Activated B cell treated with CpG ODN at 0.5 μM for 24 hours (primary cell): ENCODE measurements around the gene NPBWR2. TPM values are rescaled to one million over a fixed set of nuclear protein-coding genes. Genes with fewer than 3 reads are reported as not detected.

ENCODE experiments used
- ATAC-seq: fragments of 200-7000 bp; cut with Tn5 transposase; one replicate; pipeline ENCODE4 v1.10.0; 2021; ENCODE audit warnings: low read depth, mild to moderate bottlenecking, moderate library complexity
- CTCF ChIA-PET: fragments of 350-600 bp; sonication (Branson Sonifier 250); formaldehyde crosslinking; loops from one replicate; lab custom pipeline; 2021; ENCODE audit warnings: antibody characterized with exemption; lab: Charles Lee
- POLR2A ChIA-PET: fragments of 350-600 bp; sonication (Branson Sonifier 250); formaldehyde crosslinking; loops from one replicate; lab custom pipeline; 2021; ENCODE audit warnings: antibody characterized with exemption; lab: Charles Lee
- DNase-seq: peaks from one replicate; pipeline ENCODE4 v3.0.0; 2022
- H3K27ac Mint-ChIP-seq: one replicate; pipeline ENCODE4 v1.8.0; 2020; ENCODE audit warnings: mixed read lengths
- H3K27me3 Mint-ChIP-seq: one replicate; pipeline ENCODE4 v1.8.0; 2021; ENCODE audit warnings: mixed read lengths
- H3K36me3 Mint-ChIP-seq: one replicate; pipeline ENCODE4 v1.8.0; 2021; ENCODE audit warnings: low read depth, mixed read lengths
- H3K4me1 Mint-ChIP-seq: one replicate; pipeline ENCODE4 v1.8.0; 2021; ENCODE audit warnings: mixed read lengths
- H3K4me3 Mint-ChIP-seq: one replicate; pipeline ENCODE4 v1.8.0; 2020; ENCODE audit warnings: mild to moderate bottlenecking, mixed read lengths
- H3K9me3 Mint-ChIP-seq: one replicate; pipeline ENCODE4 v1.8.0; 2020; ENCODE audit warnings: mixed read lengths
- intact Hi-C: fragments of 100-400 bp; cut with micrococcal nuclease; formaldehyde crosslinking; loops from one replicate; pipeline ENCODE4 v1.15.1; 2024
- total RNA-seq: library from RNA; stranded (reverse); gene quantifications from 2 replicates; pipeline ENCODE4 v1.2.3, GENCODE V29; 2022
- TF ChIP-seq, protein P1 (sequence below): fragments of 200-600 bp; IDR thresholded peaks from one replicate; pipeline ENCODE4 v1.8.0; 2022; ENCODE audit warnings: antibody characterized with exemption, mild to moderate bottlenecking

NPBWR2 gene
- total RNA-seq, 1 donor from 2014 or later: not detected

DNA sequence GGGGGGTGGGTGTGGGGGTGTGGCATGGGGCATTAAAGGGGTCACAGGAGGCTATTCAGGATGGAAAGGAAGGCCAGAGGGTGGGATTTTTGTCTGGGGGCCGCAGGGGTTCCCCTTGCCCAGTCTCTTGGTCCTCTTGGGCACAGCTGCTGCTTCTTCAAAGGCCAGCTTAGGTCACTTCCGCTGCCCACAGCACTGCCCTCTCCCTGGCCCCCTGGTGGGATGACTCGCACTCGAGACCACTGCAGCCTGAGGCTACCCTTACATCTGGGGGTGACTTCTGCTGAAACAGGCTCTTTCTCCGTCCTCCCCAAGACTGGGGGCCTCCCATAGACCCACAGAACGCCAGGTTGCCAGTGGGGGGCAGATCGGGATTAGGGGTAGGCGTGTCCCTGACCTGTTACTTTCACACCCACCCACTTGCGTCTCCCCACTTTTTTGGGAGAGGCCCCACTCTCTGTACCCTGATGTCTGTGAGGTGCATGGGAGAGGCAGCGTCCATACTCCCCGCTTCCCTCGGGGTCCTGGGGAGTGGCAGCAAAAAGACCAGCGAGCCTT lies 24.5 kb downstream of the NPBWR2 start:
- ChIA-PET POLR2A (interaction anchor here (1.4 to 2.0 kb wide), 5 partner anchors 17 to 172 kb away, joined by 4 to 23 read pairs (median 12); partner anchors contain the start of genes NPBWR2 and PCMTD2), CTCF (interaction anchor here (1.1 to 7.5 kb wide), 8 partner anchors 13 to 103 kb away, joined by 4 to 80 read pairs (median 8); partner anchors contain the start of genes PRPF6 and SAMD10)
- Mint-ChIP-seq H3K27me3 (peaks cover 4% of the 10 kb centered on the region), H3K27ac (no peak overlapping the region), H3K4me1 (peaks cover 45% of the 10 kb centered on the region), H3K9me3 (no peaks in the 10 kb centered on the region), H3K4me3 (peak overlapping the region; percentile 77), H3K36me3 (peaks cover 3% of the 10 kb centered on the region)
- intact Hi-C loops: loop anchor here (1.0 kb wide), 2 partner anchors 37 to 44 kb away; no protein-coding TSS in a partner anchor
- TF ChIP-seq, protein P1, sequence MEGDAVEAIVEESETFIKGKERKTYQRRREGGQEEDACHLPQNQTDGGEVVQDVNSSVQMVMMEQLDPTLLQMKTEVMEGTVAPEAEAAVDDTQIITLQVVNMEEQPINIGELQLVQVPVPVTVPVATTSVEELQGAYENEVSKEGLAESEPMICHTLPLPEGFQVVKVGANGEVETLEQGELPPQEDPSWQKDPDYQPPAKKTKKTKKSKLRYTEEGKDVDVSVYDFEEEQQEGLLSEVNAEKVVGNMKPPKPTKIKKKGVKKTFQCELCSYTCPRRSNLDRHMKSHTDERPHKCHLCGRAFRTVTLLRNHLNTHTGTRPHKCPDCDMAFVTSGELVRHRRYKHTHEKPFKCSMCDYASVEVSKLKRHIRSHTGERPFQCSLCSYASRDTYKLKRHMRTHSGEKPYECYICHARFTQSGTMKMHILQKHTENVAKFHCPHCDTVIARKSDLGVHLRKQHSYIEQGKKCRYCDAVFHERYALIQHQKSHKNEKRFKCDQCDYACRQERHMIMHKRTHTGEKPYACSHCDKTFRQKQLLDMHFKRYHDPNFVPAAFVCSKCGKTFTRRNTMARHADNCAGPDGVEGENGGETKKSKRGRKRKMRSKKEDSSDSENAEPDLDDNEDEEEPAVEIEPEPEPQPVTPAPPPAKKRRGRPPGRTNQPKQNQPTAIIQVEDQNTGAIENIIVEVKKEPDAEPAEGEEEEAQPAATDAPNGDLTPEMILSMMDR: no peak
- DNase-seq (no peak), ATAC-seq (no peak)

DNA sequence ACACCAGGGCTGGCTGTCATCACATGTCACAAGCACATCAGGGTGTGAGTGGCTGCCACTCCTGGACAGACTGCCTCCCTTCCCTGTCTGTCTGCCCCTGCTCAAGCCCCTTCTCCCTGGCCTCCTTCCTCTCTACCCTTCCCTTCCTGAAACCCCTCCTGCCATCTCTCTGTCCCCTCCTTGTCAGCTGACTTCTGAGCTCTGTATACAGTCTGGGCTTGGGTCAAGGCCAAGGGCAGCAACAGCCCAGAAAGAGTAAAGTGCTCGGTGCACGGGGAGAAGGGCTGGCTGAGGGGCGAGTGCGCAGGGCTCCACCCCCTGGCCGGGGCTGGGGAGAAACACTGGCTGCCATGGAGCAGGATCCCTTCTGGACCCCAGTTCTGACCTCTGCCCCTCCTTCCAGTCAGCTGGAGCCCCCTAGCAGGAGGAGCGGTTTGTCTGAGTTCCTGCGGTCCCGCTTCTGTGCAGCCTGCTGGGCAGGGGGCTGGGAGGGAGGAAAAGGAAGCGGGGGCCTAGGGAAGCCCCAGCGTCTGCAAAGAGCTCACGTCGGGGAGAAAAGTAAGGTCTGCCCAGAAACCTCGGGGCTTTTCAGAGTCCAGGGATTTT lies 25.1 kb downstream of the NPBWR2 start:
- Mint-ChIP-seq H3K27me3 (peaks cover 4% of the 10 kb centered on the region), H3K36me3 (peaks cover 4% of the 10 kb centered on the region), H3K27ac (peak overlapping the region; percentile 41), H3K9me3 (no peaks in the 10 kb centered on the region), H3K4me1 (peaks cover 52% of the 10 kb centered on the region), H3K4me3 (peak overlapping the region; percentile 50)
- ATAC-seq: no peak
- POLR2A ChIA-PET: no interaction called here
- TF ChIP-seq, protein P1: no peak
- CTCF ChIA-PET: interaction anchor here (1.3 to 7.5 kb wide), 3 partner anchors 39 to 108 kb away, joined by 3 to 80 read pairs (median 9); no protein-coding TSS in a partner anchor
- no peak for DNase-seq
- intact Hi-C loops: no loop called here

DNA sequence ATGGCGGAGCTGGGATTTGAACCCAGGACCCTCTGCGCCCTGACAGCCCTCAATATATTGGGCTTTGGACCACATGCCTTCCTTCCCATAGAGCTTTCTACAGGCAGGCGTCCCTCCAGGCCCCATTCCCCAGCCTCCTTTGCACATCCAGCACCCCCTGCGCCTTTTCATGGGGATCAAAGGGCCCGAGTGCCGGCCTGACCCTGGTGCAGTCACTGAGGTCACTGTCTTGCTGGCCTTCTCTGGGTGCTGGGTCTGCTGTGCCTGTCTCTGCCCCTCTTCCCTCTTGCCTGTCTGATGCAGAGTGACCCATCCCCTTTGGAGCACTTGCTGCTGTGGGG lies 25.8 kb downstream of the NPBWR2 start:
- peaks cover 4% of the 10 kb centered on the region for H3K36me3 Mint-ChIP-seq
- TF ChIP-seq, protein P1: no peak
- intact Hi-C loops: no loop called here
- CTCF ChIA-PET: interaction anchor here (1.3 to 7.5 kb wide), 3 partner anchors 20 to 107 kb away, joined by 3 to 80 read pairs (median 5); no protein-coding TSS in a partner anchor
- POLR2A ChIA-PET: interaction anchor here (3.1 to 8.1 kb wide), 2 partner anchors 15 to 18 kb away, joined by 27 to 77 read pairs; no protein-coding TSS in a partner anchor
- H3K4me1 Mint-ChIP-seq: peaks cover 56% of the 10 kb centered on the region
- H3K27ac Mint-ChIP-seq: no peak overlapping the region
- ATAC-seq: no peak
- no peak for DNase-seq
- peak overlapping the region; percentile 50 for H3K4me3 Mint-ChIP-seq
- no peaks in the 10 kb centered on the region for H3K9me3 Mint-ChIP-seq
- H3K27me3 Mint-ChIP-seq: peaks cover 4% of the 10 kb centered on the region

DNA sequence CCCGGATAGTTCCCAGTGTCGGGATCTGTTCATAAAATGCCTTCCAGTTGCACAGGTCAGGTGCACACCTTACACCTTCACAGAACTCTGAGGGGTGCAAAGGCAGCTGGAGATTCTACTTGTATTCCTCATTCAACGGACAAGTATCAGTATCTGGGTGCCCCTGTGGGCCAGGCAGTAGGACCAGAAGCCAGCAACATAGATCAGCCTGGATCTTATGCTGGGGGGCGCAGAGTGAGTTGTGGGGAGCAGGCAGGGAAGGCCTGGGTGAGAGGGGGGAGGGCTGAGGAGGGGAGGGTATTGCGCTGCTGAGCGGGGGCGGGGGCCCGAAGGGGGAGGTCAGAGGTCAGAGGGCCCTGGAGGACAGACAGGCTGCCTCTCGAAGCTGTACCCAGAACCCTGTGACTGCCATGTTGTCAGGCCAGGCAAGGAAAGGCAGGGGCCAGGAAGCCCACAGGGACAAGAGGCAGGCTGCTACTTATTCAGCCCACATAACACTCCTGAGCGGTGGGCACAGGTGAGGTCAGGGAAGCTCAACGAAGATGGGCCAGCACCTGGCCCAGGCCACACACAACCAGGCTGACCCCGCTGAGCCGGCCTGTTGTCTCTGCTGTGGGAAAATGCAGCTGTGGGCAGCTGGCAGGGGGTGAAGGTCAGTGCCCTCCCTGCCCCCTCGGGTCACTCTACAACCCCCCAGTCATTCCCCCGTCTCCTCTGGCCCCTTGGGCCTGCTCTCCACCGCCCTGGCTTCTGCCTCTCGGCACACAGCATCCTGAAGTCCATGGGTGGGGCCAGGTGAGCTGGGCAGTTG lies 26.3 kb downstream of the NPBWR2 start:
- H3K27me3 Mint-ChIP-seq: peaks cover 4% of the 10 kb centered on the region
- peak overlapping the region; percentile 84 for H3K27ac Mint-ChIP-seq
- intact Hi-C loops: no loop called here
- peak overlapping the region; percentile 81 for H3K4me3 Mint-ChIP-seq
- ChIA-PET POLR2A (interaction anchor here (1.1 to 8.1 kb wide), 8 partner anchors 15 to 100 kb away, joined by 3 to 77 read pairs (median 9); partner anchors contain the start of genes NPBWR2 and TCEA2), CTCF (interaction anchor here (1.3 to 7.5 kb wide), 3 partner anchors 21 to 107 kb away, joined by 3 to 80 read pairs (median 5); no protein-coding TSS in a partner anchor)
- H3K4me1 Mint-ChIP-seq: peaks cover 62% of the 10 kb centered on the region
- no peaks in the 10 kb centered on the region for H3K9me3 Mint-ChIP-seq
- TF ChIP-seq, protein P1: no peak
- DNase-seq (no peak), ATAC-seq (no peak)
- H3K36me3 Mint-ChIP-seq: peaks cover 5% of the 10 kb centered on the region
